CD14-positive monocyte (primary cell): ENCODE data around the gene PRF1. TPM values are rescaled to one million over a fixed set of nuclear protein-coding genes. Genes with fewer than 3 reads are reported as not detected.

Experiments
- DNase-seq, 3 donors: peaks; one replicate each; pipeline ENCODE4 v3.0.0-alpha.2; 2011 to 2022
- H2AFZ ChIP-seq: 2 replicates; pipeline ENCODE4 v1.6.0; 2012; ENCODE audit warnings: mild to moderate bottlenecking, low read depth, low read length, inconsistent platforms; ENCODE audit not compliant: insufficient read depth, poor library complexity, severe bottlenecking
- H3K27ac ChIP-seq, 2 donors: 1 replicate in 1 of 2; 2 replicates in 1 of 2; pipeline ENCODE4 v1.5.1; 2012 to 2013; ENCODE audit warnings: low read length in 2 of 2, control low read depth in 1 of 2, inconsistent platforms in 1 of 2, low read depth in 1 of 2, mild to moderate bottlenecking in 1 of 2
- H3K27me3 ChIP-seq, 2 donors: one replicate each; pipeline versions ENCODE4 v1.6.0 to v1.6.1; 2011 to 2013; ENCODE audit warnings: low read length in 2 of 2; ENCODE audit not compliant: control insufficient read depth in 2 of 2, insufficient read depth in 2 of 2
- H3K36me3 ChIP-seq, 2 donors: replicated peaks in 1 of 2; 1 replicate in 1 of 2; 2 replicates in 1 of 2; pipeline versions ENCODE4 v1.5.1 to v1.6.1; 2012 to 2013; ENCODE audit warnings: low read length in 2 of 2, control low read depth in 1 of 2, inconsistent platforms in 1 of 2, mild to moderate bottlenecking in 1 of 2; ENCODE audit not compliant: insufficient read depth in 2 of 2, control insufficient read depth in 1 of 2
- H3K4me1 ChIP-seq, 2 donors: 1 replicate in 1 of 2; 2 replicates in 1 of 2; pipeline versions ENCODE4 v1.5.1 to v1.6.1; 2012 to 2013; ENCODE audit warnings: low read length in 2 of 2, control low read depth in 1 of 2, inconsistent platforms in 1 of 2, mild to moderate bottlenecking in 1 of 2, moderate library complexity in 1 of 2; ENCODE audit not compliant: insufficient read depth in 2 of 2, control insufficient read depth in 1 of 2
- H3K4me2 ChIP-seq: replicated peaks from 2 replicates; pipeline ENCODE3; 2012; ENCODE audit warnings: low read length, moderate library complexity, mild to moderate bottlenecking; ENCODE audit not compliant: poor library complexity, severe bottlenecking; ENCODE audit errors: extremely low read depth
- H3K4me3 ChIP-seq, 3 experiments: fragments of 200-600 bp in 1 of 3; sonication (generic) in 1 of 3; replicated peaks in 1 of 3; 1 replicate in 2 of 3; 2 replicates in 1 of 3; pipeline ENCODE4 v1.5.1; 2011 to 2013; ENCODE audit warnings: low read length in 3 of 3, mild to moderate bottlenecking in 3 of 3, control low read depth in 2 of 3, low read depth in 2 of 3, inconsistent platforms in 1 of 3, moderate library complexity in 1 of 3
- H3K79me2 ChIP-seq: 2 replicates; pipeline ENCODE4 v1.6.0; 2012; ENCODE audit warnings: mild to moderate bottlenecking, control low read depth, inconsistent platforms, low read length, moderate library complexity; ENCODE audit not compliant: insufficient read depth
- H3K9ac ChIP-seq: 2 replicates; pipeline ENCODE4 v1.6.0; 2017; ENCODE audit warnings: low read length, mild to moderate bottlenecking; ENCODE audit not compliant: insufficient read depth, poor library complexity, severe bottlenecking
- H3K9me3 ChIP-seq, 2 donors: replicated peaks in 1 of 2; 1 replicate in 1 of 2; 2 replicates in 1 of 2; pipeline versions ENCODE4 v1.5.1 to v1.6.1; 2012 to 2013; ENCODE audit warnings: low read length in 2 of 2, control low read depth in 1 of 2; ENCODE audit not compliant: control insufficient read depth in 1 of 2, insufficient read depth in 1 of 2
- H4K20me1 ChIP-seq: 2 replicates; pipeline ENCODE4 v1.6.0; 2012; ENCODE audit warnings: mild to moderate bottlenecking, low read length, control low read depth, moderate library complexity; ENCODE audit not compliant: insufficient read depth
- H3K27ac Mint-ChIP-seq, 7 donors: one replicate each; pipeline ENCODE4 v1.8.0; 2020; ENCODE audit warnings: mild to moderate bottlenecking in 7 of 7, mixed read lengths in 7 of 7, moderate library complexity in 6 of 7, inconsistent platforms in 2 of 7
- H3K27me3 Mint-ChIP-seq, 3 donors: one replicate each; pipeline ENCODE4 v1.8.0; 2021 to 2022; ENCODE audit warnings: low read depth in 3 of 3, mild to moderate bottlenecking in 3 of 3, mixed read lengths in 3 of 3, moderate library complexity in 3 of 3, inconsistent platforms in 1 of 3
- H3K36me3 Mint-ChIP-seq, 2 donors: one replicate each; pipeline ENCODE4 v1.8.0; 2020; ENCODE audit warnings: mixed read lengths in 2 of 2, inconsistent platforms in 1 of 2, mild to moderate bottlenecking in 1 of 2
- H3K4me1 Mint-ChIP-seq: one replicate; pipeline ENCODE4 v1.8.0; 2020; ENCODE audit warnings: mild to moderate bottlenecking, mixed read lengths
- H3K4me3 Mint-ChIP-seq, 2 donors: one replicate each; pipeline ENCODE4 v1.8.0; 2020; ENCODE audit warnings: mild to moderate bottlenecking in 2 of 2, mixed read lengths in 2 of 2, moderate library complexity in 1 of 2
- H3K9me3 Mint-ChIP-seq, 7 donors: one replicate each; pipeline ENCODE4 v1.8.0; 2020 to 2022; ENCODE audit warnings: mixed read lengths in 7 of 7, mild to moderate bottlenecking in 6 of 7, moderate library complexity in 6 of 7, inconsistent platforms in 2 of 7
- WGBS: methylation state at CpG from one replicate; pipeline ENCODE4 v1.1.5; 2013; ENCODE audit warnings: missing lambda C conversion rate; ENCODE audit not compliant: insufficient coverage; 5-methylcytosine and 5-hydroxymethylcytosine counted together
- intact Hi-C, 2 donors: fragments of 100-400 bp; cut with micrococcal nuclease; formaldehyde crosslinking; loops; one replicate each; pipeline versions ENCODE4 v1.15.0 to v1.15.1; 2023
- polyA plus RNA-seq, 3 donors: library from polyadenylated mRNA; depleted of rRNA in 1 of 3; unstranded in 2 of 3; stranded (reverse) in 1 of 3; fragments of 300-500 nt in 2 of 3; fragments of >200 nt in 1 of 3; fragmentation: Illumina TruSeq in 2 of 3; gene quantifications; 1 replicate in 2 of 3; 2 replicates in 1 of 3; pipeline ENCODE4 v1.2.3, GENCODE V29; 2012 to 2021
- TF ChIP-seq, protein P1 (sequence below): fragments of 200-600 bp; IDR thresholded peaks from one replicate; pipeline ENCODE4 v1.8.0; 2022; ENCODE audit warnings: antibody characterized with exemption, mild to moderate bottlenecking

PRF1 gene
- polyA plus RNA-seq, 3 donors = 0.09 to 2.7 (median 2.4) TPM

DNA sequence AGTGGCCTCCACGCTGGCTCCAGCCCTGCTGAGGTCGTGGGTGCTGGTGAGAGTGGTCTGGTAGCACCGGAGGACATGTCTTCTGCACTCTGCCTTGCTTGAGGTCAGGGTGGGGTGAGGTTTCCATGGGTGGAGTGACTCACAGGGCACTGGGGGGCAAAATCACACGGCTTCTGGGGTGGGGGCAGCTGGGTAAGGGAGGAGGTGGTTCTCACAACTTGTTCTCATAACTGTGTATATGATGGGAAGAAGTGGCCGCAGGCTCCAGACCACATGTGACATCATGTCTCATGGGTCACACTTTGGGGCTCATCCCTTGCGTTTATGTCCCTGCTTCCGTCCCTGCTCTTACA lies 884 bp upstream of the PRF1 start:
- Histone ChIP-seq H4K20me1 (no peaks in the 10 kb centered on the region), H3K4me1 (no peaks in the 10 kb centered on the region), H3K4me2 (no peak overlapping the region), H3K9me3 (no peaks in the 10 kb centered on the region), H3K9ac (no peak overlapping the region), H3K27me3 (no peaks in the 10 kb centered on the region), H3K4me3 (no peak overlapping the region), H3K27ac (no peak overlapping the region), H3K36me3 (no peaks in the 10 kb centered on the region), H2AFZ (no peak overlapping the region), H3K79me2 (no peaks in the 10 kb centered on the region)
- Mint-ChIP-seq H3K9me3 (peaks cover 0 to 3% (median 0%) of the 10 kb centered on the region in 7 donors), H3K27ac (no peak overlapping the region), H3K4me3 (peak overlapping the region in 1 of 2 donors; percentile 24), H3K27me3 (peaks cover 0 to 2% (median 2%) of the 10 kb centered on the region in 3 donors), H3K4me1 (no peaks in the 10 kb centered on the region), H3K36me3 (no peaks in the 10 kb centered on the region)
- WGBS = 85% methylated on average over 7 of the region's 7 CpGs
- intact Hi-C loops = no loop called here
- TF ChIP-seq, protein P1, sequence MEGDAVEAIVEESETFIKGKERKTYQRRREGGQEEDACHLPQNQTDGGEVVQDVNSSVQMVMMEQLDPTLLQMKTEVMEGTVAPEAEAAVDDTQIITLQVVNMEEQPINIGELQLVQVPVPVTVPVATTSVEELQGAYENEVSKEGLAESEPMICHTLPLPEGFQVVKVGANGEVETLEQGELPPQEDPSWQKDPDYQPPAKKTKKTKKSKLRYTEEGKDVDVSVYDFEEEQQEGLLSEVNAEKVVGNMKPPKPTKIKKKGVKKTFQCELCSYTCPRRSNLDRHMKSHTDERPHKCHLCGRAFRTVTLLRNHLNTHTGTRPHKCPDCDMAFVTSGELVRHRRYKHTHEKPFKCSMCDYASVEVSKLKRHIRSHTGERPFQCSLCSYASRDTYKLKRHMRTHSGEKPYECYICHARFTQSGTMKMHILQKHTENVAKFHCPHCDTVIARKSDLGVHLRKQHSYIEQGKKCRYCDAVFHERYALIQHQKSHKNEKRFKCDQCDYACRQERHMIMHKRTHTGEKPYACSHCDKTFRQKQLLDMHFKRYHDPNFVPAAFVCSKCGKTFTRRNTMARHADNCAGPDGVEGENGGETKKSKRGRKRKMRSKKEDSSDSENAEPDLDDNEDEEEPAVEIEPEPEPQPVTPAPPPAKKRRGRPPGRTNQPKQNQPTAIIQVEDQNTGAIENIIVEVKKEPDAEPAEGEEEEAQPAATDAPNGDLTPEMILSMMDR = no peak
- DNase-seq = no peak

DNA sequence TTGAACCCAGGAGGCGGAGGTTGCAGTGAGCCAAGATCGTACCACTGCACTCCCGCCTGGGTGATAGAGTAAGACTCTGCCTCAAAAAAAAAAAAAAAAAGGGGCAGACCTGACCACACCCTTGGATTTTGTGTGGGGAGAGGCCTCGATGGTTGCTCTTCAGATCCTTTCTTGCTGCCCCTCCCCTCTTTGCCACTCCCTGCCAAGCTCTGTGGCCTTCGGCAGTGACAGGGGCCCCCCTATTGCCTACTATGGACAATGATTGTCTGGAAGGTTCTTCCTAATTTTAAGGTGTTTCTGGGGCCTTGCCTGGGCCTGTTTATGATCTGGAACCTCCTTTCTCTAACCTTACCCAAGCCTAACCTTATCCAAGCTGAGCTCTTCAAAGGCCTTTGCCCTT lies 795 bp downstream of the PRF1 start:
- Mint-ChIP-seq H3K4me3 (peak overlapping the region in 1 of 2 donors; percentile 62), H3K4me1 (no peaks in the 10 kb centered on the region), H3K9me3 (no peaks in the 10 kb centered on the region), H3K36me3 (no peaks in the 10 kb centered on the region), H3K27me3 (peaks cover 0 to 2% (median 2%) of the 10 kb centered on the region in 3 donors), H3K27ac (no peak overlapping the region)
- no peak overlapping the region for H3K27ac ChIP-seq
- TF ChIP-seq, protein P1 = no peak
- H3K9me3 ChIP-seq = no peaks in the 10 kb centered on the region
- H3K4me3 ChIP-seq = no peak overlapping the region
- H3K9ac ChIP-seq = no peak overlapping the region
- no peaks in the 10 kb centered on the region for H4K20me1 ChIP-seq
- no peaks in the 10 kb centered on the region for H3K27me3 ChIP-seq
- H3K4me2 ChIP-seq = no peak overlapping the region
- intact Hi-C loops = no loop called here
- no peaks in the 10 kb centered on the region for H3K36me3 ChIP-seq
- 100% methylated on average over 1 of the region's 5 CpGs for WGBS
- H3K4me1 ChIP-seq = no peaks in the 10 kb centered on the region
- DNase-seq = no peak
- H2AFZ ChIP-seq = no peak overlapping the region
- no peaks in the 10 kb centered on the region for H3K79me2 ChIP-seq
